Measurements from ENCODE around the gene CCDC71L.
A peak's percentile ranks its signal among the peaks of the same experiment; 100 is the strongest.

The CCDC71L gene

GRCh38 chr7:106623315-106623660 lies 37.7 kb downstream of the CCDC71L start:
- DNase-seq = no peak

- DNase-seq = no peak
Measured at GRCh38 chr7:106622654-106623314, 38.2 kb downstream of the CCDC71L start.

DNA sequence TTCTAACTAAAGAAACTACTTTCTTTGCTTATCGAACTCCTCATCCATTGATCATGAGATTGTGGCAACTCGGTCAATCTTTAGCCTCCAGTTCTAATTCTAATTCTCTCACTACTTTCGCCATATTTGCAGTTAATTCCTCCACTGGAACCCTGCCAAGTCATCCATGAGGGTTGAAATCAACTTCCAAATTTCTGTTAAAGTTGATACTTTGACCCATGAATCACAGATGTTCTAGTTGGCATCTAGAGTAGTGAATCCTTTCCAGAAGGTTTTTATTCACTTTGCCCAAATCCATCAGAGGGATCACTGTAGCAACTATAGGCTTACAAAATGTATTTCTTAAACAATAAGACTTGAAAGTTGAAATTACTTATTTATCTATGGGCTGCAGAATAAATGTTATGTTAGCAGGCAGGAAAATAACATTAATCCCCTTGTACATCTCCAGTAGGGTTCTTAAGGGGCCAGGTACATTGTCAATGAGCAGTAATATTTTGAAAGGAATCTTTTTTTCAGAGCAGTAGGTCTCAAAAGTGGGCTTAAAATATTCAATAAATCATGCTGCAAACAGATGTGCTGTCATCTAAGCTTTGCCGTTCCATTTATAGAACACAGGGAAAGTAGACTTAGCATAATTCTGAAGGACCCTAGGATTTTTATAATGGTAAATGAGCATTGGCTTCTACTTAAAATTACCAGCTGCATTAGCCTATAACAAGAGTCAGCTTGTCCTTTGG lies 39.4 kb downstream of the CCDC71L start:
- no peak for DNase-seq

- DNase-seq = no peak
Measured at GRCh38 chr7:106620676-106621075, 40.3 kb downstream of the CCDC71L start.

DNA sequence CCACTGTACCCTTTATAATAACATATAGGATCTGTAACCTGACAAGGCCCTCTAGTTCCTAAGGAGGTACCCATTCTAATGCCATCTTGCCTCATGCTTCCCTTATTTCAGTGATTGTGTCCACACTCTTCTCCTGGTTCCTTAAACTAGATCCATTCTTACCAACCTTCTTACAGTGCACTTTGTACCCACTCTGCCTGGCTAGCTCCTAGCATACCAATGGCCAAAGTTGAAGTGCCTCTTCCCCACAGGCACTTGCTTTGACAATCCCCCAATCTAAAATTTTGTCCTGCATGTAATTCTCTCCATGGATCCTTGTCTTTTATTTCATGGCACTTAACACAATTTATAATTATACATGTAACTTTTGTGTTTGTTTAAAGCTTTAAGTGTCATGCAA lies 40.9 kb downstream of the CCDC71L start:
- no peak for DNase-seq

DNA sequence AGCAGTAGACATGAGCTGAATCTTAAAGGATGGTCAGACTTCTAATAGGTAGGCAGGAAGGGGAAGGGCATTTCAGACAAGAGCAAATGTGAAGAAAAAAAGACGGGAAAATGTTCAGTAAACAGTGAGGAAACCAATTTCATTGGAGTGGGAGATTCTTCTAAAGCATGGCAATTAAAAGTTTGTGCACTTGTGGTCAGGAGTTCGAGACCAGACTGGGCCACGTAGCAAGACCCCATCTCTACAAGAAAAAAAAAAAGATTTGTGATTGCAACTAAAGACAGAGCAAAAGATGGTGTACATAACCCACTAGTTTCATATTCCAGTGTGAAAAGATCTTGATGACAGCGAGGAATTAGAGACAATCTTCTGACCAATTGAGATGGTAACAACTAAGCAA lies 41.7 kb downstream of the CCDC71L start:
- no peak for DNase-seq

DNA sequence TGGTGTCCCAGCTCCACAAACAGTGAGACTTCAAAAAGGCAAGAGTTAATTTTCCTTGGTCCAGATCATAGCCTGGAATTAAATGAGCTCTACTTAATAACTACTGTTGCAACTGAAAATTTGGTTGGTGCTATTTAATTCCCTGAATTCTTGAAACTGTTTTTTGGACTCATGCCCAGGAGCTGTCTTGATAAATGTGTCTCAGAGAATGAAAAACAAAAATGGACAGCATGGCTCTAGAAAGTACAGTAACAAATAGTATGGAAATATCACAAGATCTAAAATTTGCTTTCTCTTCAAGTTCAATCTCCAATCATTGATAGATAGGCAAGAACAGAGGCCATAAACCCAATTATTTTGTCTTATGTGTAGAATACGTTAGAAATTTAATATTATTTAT lies 42.5 kb downstream of the CCDC71L start:
- DNase-seq = peak in 1 of 3 experiments; percentile 62

GRCh38 chr7:106617860-106618259 lies 43.1 kb downstream of the CCDC71L start:
- DNase-seq = no peak

- DNase-seq = no peak
Measured at GRCh38 chr7:106616708-106617051, 44.3 kb downstream of the CCDC71L start.

DNA sequence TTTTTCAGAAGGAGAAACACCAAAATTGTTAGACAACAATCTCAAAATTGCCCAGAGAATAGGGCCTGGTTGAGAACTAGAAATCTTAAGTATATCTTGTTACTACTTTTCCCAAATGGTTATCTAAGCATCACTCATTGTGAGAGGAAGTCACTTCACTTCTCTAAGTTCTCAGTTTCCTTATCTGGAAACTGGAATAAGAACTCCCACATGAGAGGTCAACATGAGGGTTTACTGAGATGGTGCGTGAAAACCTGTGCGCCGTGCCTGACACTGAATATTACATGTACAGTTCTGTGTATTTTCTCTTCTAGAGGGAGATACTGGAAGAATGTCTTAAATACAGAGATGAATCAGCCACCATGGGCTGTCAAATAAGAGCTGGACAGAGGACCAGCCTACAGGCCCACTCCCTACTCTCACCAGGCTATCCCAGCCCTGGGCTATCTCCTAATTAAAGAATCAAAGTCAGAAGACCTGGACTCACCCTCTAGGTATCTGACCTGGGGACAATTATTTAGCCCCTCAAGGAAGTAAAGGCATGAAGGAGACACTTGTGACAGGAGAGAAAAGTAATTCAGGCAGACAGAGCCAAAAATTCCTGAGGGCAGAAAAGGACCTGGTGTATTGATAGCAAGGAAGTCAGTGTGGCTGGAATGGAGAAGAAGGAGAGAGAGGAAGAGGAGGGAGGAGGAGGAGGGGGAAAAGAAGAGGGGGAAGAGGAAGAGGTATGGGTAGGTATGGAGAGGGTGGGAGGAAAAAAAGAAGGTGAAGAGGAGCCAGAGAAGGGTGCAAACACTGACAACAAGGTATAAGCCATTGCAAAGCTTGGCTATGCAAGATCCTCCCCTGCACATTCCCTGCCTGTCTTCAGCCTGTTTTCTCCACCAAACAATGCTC lies 44.9 kb downstream of the CCDC71L start:
- no peak for DNase-seq

DNA sequence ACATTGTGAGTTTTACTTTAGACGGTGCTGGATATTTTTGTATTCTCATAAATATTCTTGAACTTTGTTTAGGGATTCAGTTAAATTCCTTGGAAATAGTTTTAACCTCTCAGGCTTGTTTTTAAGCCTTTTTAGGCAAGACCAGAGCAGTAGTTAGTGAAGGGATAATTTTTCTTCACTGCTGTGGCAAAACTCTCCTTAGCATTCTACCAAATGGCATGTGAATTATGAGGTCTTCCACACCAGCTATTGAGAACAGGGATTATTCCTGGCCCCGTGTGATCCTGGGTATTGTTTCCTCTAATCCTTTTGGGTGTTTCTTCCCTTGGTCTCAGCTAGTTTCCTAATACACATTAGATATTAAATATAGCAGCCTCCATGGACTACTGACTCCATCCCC lies 46.2 kb downstream of the CCDC71L start:
- DNase-seq = no peak

- DNase-seq = no peak
Measured at GRCh38 chr7:106613848-106614560, 47.0 kb downstream of the CCDC71L start.

DNA sequence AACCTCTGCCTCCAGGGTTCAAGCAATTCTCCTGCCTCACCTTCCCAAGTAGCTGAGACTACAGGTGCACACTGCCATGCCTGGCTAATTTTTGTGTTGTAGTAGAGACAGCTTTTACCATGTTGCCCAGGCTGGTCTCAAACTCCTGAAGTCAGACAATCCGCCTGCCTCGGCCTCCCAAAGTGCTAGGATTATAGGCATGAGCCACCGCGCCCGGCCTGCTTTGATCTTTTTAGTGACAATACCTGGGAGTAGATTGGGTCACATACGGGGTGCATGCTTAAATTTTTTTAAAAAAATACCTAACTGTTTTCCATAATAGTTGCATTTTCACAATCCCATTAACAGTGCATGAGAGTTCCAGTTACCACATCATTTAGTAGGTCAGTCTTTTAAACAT lies 47.7 kb downstream of the CCDC71L start:
- DNase-seq = no peak

DNA sequence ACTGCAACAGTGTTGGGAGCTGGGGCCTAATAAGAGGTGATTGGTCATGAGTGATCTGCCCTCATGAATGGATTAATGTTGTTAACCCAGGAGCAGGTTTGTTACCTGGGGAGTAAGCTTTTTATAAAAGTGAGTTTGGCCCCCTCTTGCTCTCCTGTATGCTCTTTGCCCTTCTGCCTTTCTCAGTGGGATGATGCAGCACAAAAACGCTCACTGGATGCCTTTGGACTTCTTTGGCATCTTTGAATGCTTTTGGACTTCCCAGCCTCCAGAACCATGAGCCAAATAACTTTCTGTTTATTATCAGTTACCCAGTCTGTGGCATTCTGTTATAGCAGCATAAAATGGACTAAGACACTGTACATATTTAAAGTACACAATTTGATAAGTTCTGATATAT lies 48.5 kb downstream of the CCDC71L start:
- DNase-seq = no peak

DNA sequence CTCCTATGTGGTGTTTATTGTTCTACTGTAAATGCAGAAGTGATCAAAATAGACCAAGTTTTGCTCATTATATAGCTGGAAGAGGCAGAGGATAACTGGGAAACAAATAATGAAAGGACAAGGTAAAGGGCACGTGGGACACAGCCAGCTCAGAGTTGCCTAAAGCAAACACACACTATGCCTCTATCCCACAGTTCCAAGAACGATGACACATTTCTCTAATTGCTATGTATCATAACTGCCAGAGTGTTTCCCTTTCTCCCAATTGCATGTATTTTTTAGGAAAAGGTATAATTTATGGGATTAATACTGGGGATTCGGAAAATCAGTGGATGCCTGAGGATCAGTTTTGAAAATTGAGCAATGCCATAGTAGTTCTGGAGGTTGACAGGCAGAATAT lies 49.0 kb downstream of the CCDC71L start:
- no peak for DNase-seq

DNA sequence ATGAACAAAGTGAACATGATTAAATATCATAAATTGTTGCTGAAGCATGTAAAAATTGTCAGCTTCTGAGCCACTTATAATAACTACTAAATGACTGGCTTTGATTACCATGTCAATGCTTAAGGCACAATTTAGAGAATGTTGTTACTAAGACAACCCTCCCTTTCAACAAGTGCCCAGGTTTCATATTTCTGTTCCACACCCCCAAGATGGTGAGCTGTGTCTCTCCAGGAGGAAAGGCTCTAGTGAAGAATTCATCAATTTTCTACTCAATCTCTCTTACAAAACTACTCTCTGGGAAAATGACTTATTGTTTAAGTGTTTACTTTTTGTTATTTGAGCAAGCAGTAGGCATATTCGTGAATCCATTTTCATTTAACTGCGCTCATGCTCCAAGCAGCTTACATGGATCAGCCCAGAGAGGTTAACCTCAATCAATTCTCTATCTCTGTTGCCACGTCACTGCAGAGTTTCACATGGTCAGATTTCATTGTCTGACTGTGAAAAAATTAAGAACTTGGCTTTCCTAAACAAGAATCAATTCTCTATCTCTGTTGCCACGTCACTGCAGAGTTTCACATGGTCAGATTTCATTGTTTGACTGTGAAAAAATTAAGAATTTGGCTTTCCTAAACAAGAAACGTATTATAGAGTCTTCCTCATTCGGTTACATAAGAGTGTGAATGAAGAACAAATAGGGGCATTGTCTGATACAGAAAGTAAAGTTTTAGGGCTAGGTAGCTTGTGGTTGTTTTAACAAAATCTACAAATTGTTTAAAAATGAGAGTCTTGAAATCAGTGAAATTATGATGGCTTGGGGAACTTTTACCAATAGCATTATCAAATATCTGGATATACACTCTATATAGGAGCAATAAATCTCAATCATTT lies 49.7 kb downstream of the CCDC71L start:
- peak; percentile 49 to 87 (median 87) for DNase-seq

DNA sequence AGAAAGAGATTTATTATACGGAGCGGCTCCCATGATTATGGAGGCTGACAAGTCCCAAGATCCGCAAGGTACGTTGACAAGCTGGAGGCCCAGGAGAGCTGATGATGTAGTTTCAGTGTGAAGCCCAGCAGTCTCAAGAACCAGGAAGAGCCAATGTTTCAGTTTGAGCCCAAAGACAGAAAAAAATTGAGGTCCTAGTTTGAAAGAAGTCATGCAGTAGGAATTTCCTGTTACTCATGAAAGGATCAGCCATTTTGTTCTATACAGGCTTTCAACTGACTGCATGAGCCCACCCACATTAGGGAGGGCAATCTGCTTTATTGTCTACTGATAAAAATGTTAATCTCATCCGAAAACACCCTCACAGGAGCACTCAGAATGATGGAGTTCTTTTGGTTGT lies 51.5 kb downstream of the CCDC71L start:
- no peak for DNase-seq

DNA sequence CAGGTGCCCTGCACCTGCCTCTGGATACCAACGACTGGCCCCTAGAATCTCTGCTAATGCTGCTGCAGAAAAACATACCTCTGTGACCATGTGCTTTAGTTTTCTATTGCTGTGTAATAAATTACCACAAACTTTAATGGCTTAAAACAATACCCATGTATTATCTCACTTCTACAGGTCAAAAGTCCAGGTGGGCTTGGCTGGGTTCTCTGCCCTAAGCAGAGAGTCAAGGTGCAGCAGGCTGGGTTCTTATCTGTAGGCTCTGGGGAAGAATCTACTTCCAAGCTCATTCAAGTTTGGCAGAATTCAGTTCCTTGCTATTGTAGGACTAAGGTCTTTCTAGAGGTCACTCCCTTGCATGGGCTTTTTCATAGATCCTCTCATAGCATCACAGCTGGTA lies 52.3 kb downstream of the CCDC71L start:
- no peak for DNase-seq

Data from NCI-H1417 (cell line).